IMR-90 (cell line): ENCODE data around the gene LRRC47. TPM values are rescaled to one million over a fixed set of nuclear protein-coding genes. Genes with fewer than 3 reads are reported as not detected.

Source experiments
- ATAC-seq: fragments of 200-7000 bp; cut with Tn5 transposase; 2 replicates; pipeline ENCODE4 v1.9.1; 2020; ENCODE audit warnings: low read depth, mild to moderate bottlenecking, moderate library complexity
- BruUV-seq: library from RNA; stranded (reverse); fragments of 400-500 nt; replicated peaks from 2 replicates; lab custom pipeline; 2021; lab: Mats Ljungman, UMichigan
- CTCF ChIA-PET: fragments of 300-600 bp; formaldehyde crosslinking; extraction: SDS; loops from one replicate; lab custom pipeline; 2021; ENCODE audit warnings: antibody characterized with exemption; lab: Yijun Ruan, JAX
- POLR2A ChIA-PET: fragments of 300-600 bp; sonication (Branson Sonifier 250); formaldehyde crosslinking; loops from one replicate; lab custom pipeline; 2022; ENCODE audit warnings: antibody characterized with exemption; ENCODE audit not compliant: unreplicated experiment; lab: Charles Lee
- DNase-seq: peaks from one replicate; pipeline ENCODE4 v3.0.0; 2013
- H2AFZ ChIP-seq: replicated peaks from 2 replicates; pipeline ENCODE3; 2013; ENCODE audit warnings: low read length, mild to moderate bottlenecking; ENCODE audit not compliant: poor library complexity
- H2AK5ac ChIP-seq: 2 replicates; pipeline ENCODE4 v1.6.1; 2013; ENCODE audit warnings: low read depth, low read length, inconsistent platforms
- H2AK9ac ChIP-seq: replicated peaks from 2 replicates; pipeline ENCODE3; 2013; ENCODE audit warnings: mild to moderate bottlenecking, low read depth, low read length, moderate library complexity; ENCODE audit not compliant: poor library complexity
- H2BK120ac ChIP-seq: 2 replicates; pipeline ENCODE4 v1.6.1; 2013; ENCODE audit warnings: low read depth, low read length, inconsistent platforms
- H2BK15ac ChIP-seq: 3 replicates; pipeline ENCODE4 v1.6.1; 2013; ENCODE audit warnings: low read depth, low read length, inconsistent platforms
- H2BK20ac ChIP-seq: 2 replicates; pipeline ENCODE4 v1.6.1; 2013; ENCODE audit warnings: low read depth, mild to moderate bottlenecking, inconsistent platforms, low read length, moderate library complexity
- H2BK5ac ChIP-seq: 2 replicates; pipeline ENCODE4 v1.6.1; 2013; ENCODE audit warnings: mild to moderate bottlenecking, low read depth, low read length, inconsistent platforms; ENCODE audit not compliant: poor library complexity, severe bottlenecking
- H3K14ac ChIP-seq: replicated peaks from 2 replicates; pipeline ENCODE4 v1.6.1; 2013; ENCODE audit warnings: low read depth, low read length, inconsistent platforms
- H3K18ac ChIP-seq: 2 replicates; pipeline ENCODE4 v1.6.1; 2013; ENCODE audit warnings: low read depth, low read length, control low read depth
- H3K23ac ChIP-seq: 2 replicates; pipeline ENCODE4 v1.6.1; 2013; ENCODE audit warnings: low read depth, low read length, inconsistent platforms
- H3K27ac ChIP-seq: 2 replicates; pipeline ENCODE4 v1.5.1; 2013; ENCODE audit warnings: mild to moderate bottlenecking, control low read depth, low read length; ENCODE audit not compliant: insufficient read depth
- H3K27me3 ChIP-seq: 2 replicates; pipeline ENCODE4 v1.6.1; 2013; ENCODE audit warnings: low read length; ENCODE audit not compliant: control insufficient read depth, insufficient read depth
- H3K36me3 ChIP-seq: 2 replicates; pipeline ENCODE4 v1.6.1; 2013; ENCODE audit warnings: low read length, mixed read lengths; ENCODE audit not compliant: control insufficient read depth, insufficient read depth
- H3K4ac ChIP-seq: 2 replicates; pipeline ENCODE4 v1.6.1; 2013; ENCODE audit warnings: low read depth, low read length, inconsistent platforms
- H3K4me1 ChIP-seq: 2 replicates; pipeline ENCODE4 v1.6.1; 2013; ENCODE audit warnings: low read length, mixed read lengths; ENCODE audit not compliant: control insufficient read depth, insufficient read depth
- H3K4me2 ChIP-seq: 2 replicates; pipeline ENCODE4 v1.6.1; 2013; ENCODE audit warnings: low read depth, mild to moderate bottlenecking, control low read depth, low read length, moderate library complexity
- H3K4me3 ChIP-seq: 2 replicates; pipeline ENCODE4 v1.5.1; 2013; ENCODE audit warnings: low read depth, mild to moderate bottlenecking, control low read depth, low read length, moderate library complexity; ENCODE audit not compliant: insufficient read depth
- H3K56ac ChIP-seq: 2 replicates; pipeline ENCODE4 v1.6.1; 2013; ENCODE audit warnings: low read length, inconsistent platforms; ENCODE audit not compliant: insufficient read depth; ENCODE audit errors: extremely low read depth
- H3K79me1 ChIP-seq, 2 experiments: 2 replicates each; pipeline ENCODE4 v1.6.1; 2013; ENCODE audit warnings: low read length in 2 of 2, inconsistent platforms in 1 of 2, low read depth in 1 of 2
- H3K9ac ChIP-seq: 2 replicates; pipeline ENCODE4 v1.6.1; 2013; ENCODE audit warnings: low read depth, low read length, control low read depth
- H3K9me1 ChIP-seq: 2 replicates; pipeline ENCODE4 v1.6.1; 2013; ENCODE audit warnings: low read length, inconsistent platforms; ENCODE audit not compliant: insufficient read depth
- H3K9me3 ChIP-seq: 2 replicates; pipeline ENCODE4 v1.6.1; 2013; ENCODE audit warnings: low read length; ENCODE audit not compliant: control insufficient read depth, insufficient read depth
- H4K20me1 ChIP-seq: 2 replicates; pipeline ENCODE4 v1.6.1; 2013; ENCODE audit warnings: low read length, inconsistent platforms; ENCODE audit not compliant: insufficient read depth
- H4K5ac ChIP-seq: 2 replicates; pipeline ENCODE4 v1.6.1; 2013; ENCODE audit warnings: mild to moderate bottlenecking, low read depth, low read length, control low read depth
- H4K8ac ChIP-seq, 2 experiments: 2 replicates each; pipeline ENCODE4 v1.6.1; 2013; ENCODE audit warnings: low read depth in 2 of 2, low read length in 2 of 2, control low read depth in 1 of 2, inconsistent platforms in 1 of 2
- H4K91ac ChIP-seq: 2 replicates; pipeline ENCODE4 v1.6.1; 2013; ENCODE audit warnings: low read depth, low read length, inconsistent platforms; ENCODE audit not compliant: insufficient read depth
- BHLHE40 ChIP-seq: fragments of 150-350 bp; IDR thresholded peaks from 2 replicates; pipeline ENCODE4 v1.6.1; 2016; ENCODE audit warnings: mild to moderate bottlenecking, low read depth, low read length
- CEBPB ChIP-seq: IDR thresholded peaks from 2 replicates; pipeline ENCODE4 v1.6.1; 2012; ENCODE audit warnings: low read depth, low read length, improper control_type of control experiment
- CHD1 ChIP-seq: IDR thresholded peaks from 2 replicates; pipeline ENCODE4 v1.6.1; 2012; ENCODE audit warnings: low read depth, low read length, improper control_type of control experiment
- MAFK ChIP-seq: IDR thresholded peaks from 2 replicates; pipeline ENCODE4 v1.6.1; 2012; ENCODE audit warnings: low read depth, low read length, improper control_type of control experiment
- MXI1 ChIP-seq: IDR thresholded peaks from 2 replicates; pipeline ENCODE4 v1.6.1; 2012; ENCODE audit warnings: low read depth, mild to moderate bottlenecking, low read length, moderate library complexity, borderline replicate concordance
- NFE2L2 ChIP-seq: fragments of 150-350 bp; IDR thresholded peaks from 2 replicates; pipeline ENCODE4 v1.6.1; 2016; ENCODE audit warnings: low read depth, mild to moderate bottlenecking, low read length
- POLR2A ChIP-seq: IDR thresholded peaks from 2 replicates; pipeline ENCODE4 v1.6.1; 2012; ENCODE audit warnings: mild to moderate bottlenecking, low read depth, low read length
- RAD21 ChIP-seq: IDR thresholded peaks from 2 replicates; pipeline ENCODE4 v1.6.1; 2012; ENCODE audit warnings: low read length, improper control_type of control experiment
- RCOR1 ChIP-seq: IDR thresholded peaks from 2 replicates; pipeline ENCODE4 v1.6.1; 2012; ENCODE audit warnings: mild to moderate bottlenecking, low read length, improper control_type of control experiment; ENCODE audit not compliant: insufficient replicate concordance
- RFX5 ChIP-seq: IDR thresholded peaks from 2 replicates; pipeline ENCODE4 v1.8.0; 2012; ENCODE audit warnings: low read depth, mild to moderate bottlenecking, low read length, moderate library complexity
- SMC3 ChIP-seq: fragments of 150-350 bp; IDR thresholded peaks from 2 replicates; pipeline ENCODE4 v1.6.1; 2016; ENCODE audit warnings: low read depth, mild to moderate bottlenecking, antibody characterized with exemption, low read length, moderate library complexity
- WGBS, 2 experiments: methylation state at CpG; one replicate each; pipeline versions ENCODE4 v1.1.5 to v1.1.7; 2013; ENCODE audit warnings: missing lambda C conversion rate in 2 of 2; ENCODE audit not compliant: insufficient read length in 1 of 2; ENCODE audit errors: extremely low coverage in 2 of 2; 5-methylcytosine and 5-hydroxymethylcytosine counted together
- dilution Hi-C: fragments of 300-500 bp; cut with HindIII; formaldehyde crosslinking; loops from one replicate; pipeline ENCODE4 v1.14.3; 2018; ENCODE audit warnings: low sequenced_read_pairs; ENCODE audit not compliant: unreplicated experiment
- in situ Hi-C: fragments of 300-500 bp; cut with MboI; formaldehyde crosslinking; loops from 3 replicates; pipeline ENCODE4 v1.14.3; 2019; ENCODE audit warnings: low sequenced_read_pairs, inconsistent platforms, mixed read lengths
- intact Hi-C: fragments of 100-400 bp; cut with micrococcal nuclease; formaldehyde crosslinking; loops from 2 replicates; pipeline ENCODE4 v1.10.0; 2022
- polyA plus RNA-seq, 3 experiments: library from polyadenylated mRNA; depleted of rRNA; stranded (reverse); fragments of >200 nt; gene quantifications; 2 replicates each; pipeline ENCODE4 v1.2.3, GENCODE V29; 2012; ENCODE audit warnings: low replicate concordance in 1 of 3
- total RNA-seq: library from RNA; depleted of rRNA; stranded (reverse); fragments of >200 nt; gene quantifications from 2 replicates; pipeline ENCODE4 v1.2.3, GENCODE V29; 2012
- TF ChIP-seq, protein P1 (sequence below): conservative IDR thresholded peaks from 2 replicates; pipeline ENCODE4 v1.5.1; 2012; ENCODE audit warnings: mild to moderate bottlenecking, low read depth, low read length, improper control_type of control experiment
- TF ChIP-seq, protein P2 (sequence below): fragments of 150-350 bp; IDR thresholded peaks from 2 replicates; pipeline ENCODE4 v1.6.1; 2016; ENCODE audit warnings: low read depth, mild to moderate bottlenecking, low read length, moderate library complexity, borderline replicate concordance

Gene LRRC47
- total and polyA plus RNA-seq, 2 of the 4 experiments (the other 2 are of a cell fraction): 15.2 to 19.7 TPM

DNA sequence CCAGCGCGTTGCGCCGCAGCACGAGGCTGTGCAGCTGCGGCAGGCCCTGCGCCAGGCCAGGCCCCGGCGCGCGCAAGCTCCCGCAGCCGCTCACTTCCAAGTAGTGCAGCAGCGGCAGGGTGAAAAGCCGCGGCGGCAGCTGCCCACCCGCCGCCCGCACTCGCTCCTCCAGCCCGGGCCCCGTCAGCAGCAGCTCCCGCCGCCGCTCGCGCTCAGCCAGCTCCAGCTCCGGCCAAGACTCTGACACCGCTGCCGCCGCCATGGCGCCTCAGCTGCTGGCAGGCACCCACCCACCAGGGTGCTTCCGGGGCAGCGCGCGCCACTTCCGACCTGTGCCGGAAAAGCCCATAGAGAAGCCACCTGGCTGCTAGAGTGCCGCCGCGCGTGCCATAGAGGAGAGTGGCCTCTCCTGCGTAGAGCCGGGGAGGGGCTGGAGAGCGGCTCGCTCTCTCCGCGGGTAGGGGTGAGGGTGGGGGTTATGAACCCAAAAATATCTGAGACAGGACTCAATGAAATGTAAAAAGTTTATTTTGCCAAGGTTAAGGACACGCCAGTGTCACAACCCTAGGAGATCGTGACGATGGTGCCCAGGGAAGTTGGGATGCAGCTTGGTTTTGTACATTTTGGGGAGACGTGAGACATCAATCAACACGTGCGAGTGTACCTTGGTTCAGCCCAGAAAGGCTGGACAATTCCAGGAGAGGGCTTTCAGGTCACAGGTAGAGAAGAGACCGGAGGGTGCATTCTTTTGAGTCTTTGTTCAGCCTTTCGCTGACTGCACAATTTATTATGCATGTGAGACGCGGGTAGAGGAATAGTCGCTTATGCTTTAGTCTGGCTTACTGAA lies at the start of gene LRRC47 (continued):
- TF ChIP-seq NFE2L2 (no peak), RCOR1 (no peak), RFX5 (no peak), CHD1 (no peak), POLR2A (peak; percentile 76), MXI1 (peak; percentile 75)

- Histone ChIP-seq H3K56ac (no peak overlapping the region), H2AK9ac (no peak overlapping the region), H3K79me1 (no peaks in the 10 kb centered on the region; a peak in 1 of 4 replicates), H4K20me1 (no peaks in the 10 kb centered on the region), H3K36me3 (peaks cover 46% of the 10 kb centered on the region), H2BK15ac (no peak overlapping the region), H4K5ac (no peak overlapping the region), H3K4me3 (no peak overlapping the region), H3K9me3 (no peaks in the 10 kb centered on the region), H3K4me1 (no peaks in the 10 kb centered on the region), H4K8ac (no peak overlapping the region), H3K4me2 (no peak overlapping the region), H3K23ac (no peak overlapping the region), H3K27me3 (no peaks in the 10 kb centered on the region), H2AFZ (peak overlapping the region; percentile 33), H3K9me1 (no peaks in the 10 kb centered on the region), H3K18ac (no peak overlapping the region), H3K27ac (no peak overlapping the region), H3K9ac (no peak overlapping the region), H2AK5ac (no peak overlapping the region), H2BK5ac (no peak overlapping the region), H3K14ac (no peak overlapping the region), H3K4ac (no peak overlapping the region), H2BK20ac (no peak overlapping the region), H4K91ac (no peak overlapping the region), H2BK120ac (no peak overlapping the region)
- in situ Hi-C loops (no loop called here), dilution Hi-C loops (no loop called here), intact Hi-C loops (no loop called here)
- POLR2A ChIA-PET: no interaction called here
- BruUV-seq: no TSS peak
- DNase-seq (no peak), ATAC-seq (no peak)
- CTCF ChIA-PET: no interaction called here
- WGBS, 2 experiments: no CpG with 5 or more reads among the region's 9 CpGs
- TF ChIP-seq RAD21 (no peak), MXI1 (no peak), MAFK (no peak), CEBPB (no peak), RFX5 (no peak), SMC3 (no peak), POLR2A (no peak), BHLHE40 (no peak), NFE2L2 (no peak), RCOR1 (no peak), CHD1 (no peak)
- TF ChIP-seq, protein P1, sequence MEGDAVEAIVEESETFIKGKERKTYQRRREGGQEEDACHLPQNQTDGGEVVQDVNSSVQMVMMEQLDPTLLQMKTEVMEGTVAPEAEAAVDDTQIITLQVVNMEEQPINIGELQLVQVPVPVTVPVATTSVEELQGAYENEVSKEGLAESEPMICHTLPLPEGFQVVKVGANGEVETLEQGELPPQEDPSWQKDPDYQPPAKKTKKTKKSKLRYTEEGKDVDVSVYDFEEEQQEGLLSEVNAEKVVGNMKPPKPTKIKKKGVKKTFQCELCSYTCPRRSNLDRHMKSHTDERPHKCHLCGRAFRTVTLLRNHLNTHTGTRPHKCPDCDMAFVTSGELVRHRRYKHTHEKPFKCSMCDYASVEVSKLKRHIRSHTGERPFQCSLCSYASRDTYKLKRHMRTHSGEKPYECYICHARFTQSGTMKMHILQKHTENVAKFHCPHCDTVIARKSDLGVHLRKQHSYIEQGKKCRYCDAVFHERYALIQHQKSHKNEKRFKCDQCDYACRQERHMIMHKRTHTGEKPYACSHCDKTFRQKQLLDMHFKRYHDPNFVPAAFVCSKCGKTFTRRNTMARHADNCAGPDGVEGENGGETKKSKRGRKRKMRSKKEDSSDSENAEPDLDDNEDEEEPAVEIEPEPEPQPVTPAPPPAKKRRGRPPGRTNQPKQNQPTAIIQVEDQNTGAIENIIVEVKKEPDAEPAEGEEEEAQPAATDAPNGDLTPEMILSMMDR: no peak
- TF ChIP-seq, protein P2, sequence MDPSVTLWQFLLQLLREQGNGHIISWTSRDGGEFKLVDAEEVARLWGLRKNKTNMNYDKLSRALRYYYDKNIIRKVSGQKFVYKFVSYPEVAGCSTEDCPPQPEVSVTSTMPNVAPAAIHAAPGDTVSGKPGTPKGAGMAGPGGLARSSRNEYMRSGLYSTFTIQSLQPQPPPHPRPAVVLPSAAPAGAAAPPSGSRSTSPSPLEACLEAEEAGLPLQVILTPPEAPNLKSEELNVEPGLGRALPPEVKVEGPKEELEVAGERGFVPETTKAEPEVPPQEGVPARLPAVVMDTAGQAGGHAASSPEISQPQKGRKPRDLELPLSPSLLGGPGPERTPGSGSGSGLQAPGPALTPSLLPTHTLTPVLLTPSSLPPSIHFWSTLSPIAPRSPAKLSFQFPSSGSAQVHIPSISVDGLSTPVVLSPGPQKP: no peak
Observed at GRCh38 chr1:3842912-3843311, 46.6 kb upstream of the LRRC47 start.
